CD4-positive, alpha-beta T cell treated with Interleukin-6 for 4 hours (primary cell): Measurements from ENCODE around the gene ZNF764.
"Not testable (repeated sequence)": the region's sequence is repeated elsewhere in the genome, so short reads cannot be mapped to it uniquely, and the experiment has no call there.

Source experiments
- DNase-seq: peaks from one replicate; pipeline ENCODE4 v3.0.0-alpha.2; 2020; ENCODE audit warnings: mixed read lengths

The ZNF764 gene

GRCh38 chr16:30557957-30558788 lies at the start of gene ZNF764:
Gene ZNF764 (minus strand): TSS chr16:30558374. CDS start chr16:30558182, 192 bp downstream.
- peak; percentile 97 for DNase-seq

GRCh38 chr16:30606004-30606403 lies 47.8 kb upstream of the ZNF764 start:
- no peak for DNase-seq

DNA sequence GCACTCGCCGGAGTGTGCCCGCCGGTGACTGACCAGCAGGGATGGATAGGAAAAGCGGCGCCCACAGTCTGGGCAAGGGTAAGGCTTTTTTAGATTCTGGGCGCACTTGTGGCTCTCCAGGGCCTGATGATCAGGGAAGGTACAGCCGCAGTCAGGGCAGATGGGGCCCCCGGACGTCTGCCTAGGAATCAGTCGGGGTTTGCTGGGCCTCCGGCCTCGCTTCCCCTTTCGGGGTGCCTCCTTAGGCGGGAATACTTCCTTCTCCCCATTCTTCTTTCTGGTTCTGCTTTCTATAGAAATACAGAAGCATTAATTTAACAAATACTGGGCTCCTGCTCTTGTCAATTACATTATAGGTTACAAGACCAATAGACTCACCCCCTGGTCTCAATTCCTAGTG lies 47.0 kb upstream of the ZNF764 start:
- DNase-seq, result no peak

DNA sequence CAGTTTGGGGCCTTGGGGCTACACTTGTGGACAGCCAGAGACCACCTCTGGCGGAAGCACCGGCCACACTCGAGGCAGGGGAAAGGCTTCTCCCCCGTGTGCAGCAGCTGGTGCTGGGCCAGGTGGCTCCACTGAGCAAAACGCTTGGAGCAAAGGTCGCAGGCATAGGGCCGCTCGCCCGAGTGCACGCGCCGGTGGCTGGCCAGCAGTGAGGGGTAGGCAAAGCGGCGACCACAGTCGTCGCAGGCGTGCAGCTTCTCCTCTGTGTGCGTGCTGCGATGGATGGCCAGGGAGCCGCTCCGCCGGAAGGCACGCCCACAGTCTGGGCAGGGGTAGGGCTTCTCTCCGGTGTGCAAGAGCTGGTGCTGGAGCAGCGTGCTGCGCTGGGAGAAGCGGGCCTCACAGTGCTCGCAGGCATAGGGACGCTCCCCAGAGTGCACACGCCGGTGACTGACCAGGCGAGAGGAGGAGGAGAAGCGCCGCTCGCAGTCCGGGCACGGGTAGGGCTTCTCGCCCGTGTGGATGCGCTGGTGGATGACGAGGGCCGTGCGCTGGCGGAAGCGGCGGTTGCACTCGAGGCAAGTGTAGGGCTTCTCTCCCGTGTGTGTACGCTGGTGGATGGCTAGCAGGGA lies 46.3 kb upstream of the ZNF764 start:
- no peak for DNase-seq

- DNase-seq, result no peak
Measured at GRCh38 chr16:30603945-30604315, 45.8 kb upstream of the ZNF764 start.

DNA sequence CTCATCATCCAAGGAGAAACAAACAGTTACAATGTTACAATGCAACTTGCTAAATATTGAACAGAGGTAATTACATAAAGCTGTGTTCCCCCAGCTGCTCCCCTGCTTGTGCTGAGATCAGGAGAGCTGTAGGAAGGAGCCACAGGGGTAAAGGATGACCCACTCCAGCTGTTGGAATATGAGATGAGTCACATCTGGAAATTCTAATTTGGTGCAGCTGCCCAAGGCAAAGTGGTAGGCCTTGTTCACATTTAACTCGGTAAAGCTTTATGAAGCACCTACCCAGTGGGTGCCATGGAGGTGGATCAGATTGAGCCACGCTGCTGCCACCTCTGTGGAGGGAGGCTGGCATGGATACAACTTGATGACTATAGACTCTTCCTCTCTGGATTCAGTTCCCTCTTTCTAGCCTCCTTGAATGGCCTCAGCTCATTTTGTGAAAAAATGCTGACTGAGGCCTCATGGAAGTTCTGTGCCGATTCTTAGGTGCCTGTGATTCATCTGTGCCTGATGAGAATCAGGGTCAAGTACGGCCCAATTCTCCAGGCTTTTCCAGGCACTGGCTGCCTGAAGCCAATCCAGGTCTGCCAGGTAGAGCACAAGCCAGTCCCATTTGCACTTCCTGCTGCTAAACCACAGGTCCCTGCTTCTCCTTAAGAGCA lies 44.6 kb upstream of the ZNF764 start:
- DNase-seq, result no peak

GRCh38 chr16:30601966-30602365 lies 43.8 kb upstream of the ZNF764 start:
- DNase-seq, result no peak

GRCh38 chr16:30600929-30601328 lies 42.8 kb upstream of the ZNF764 start:
- DNase-seq, result no peak

DNA sequence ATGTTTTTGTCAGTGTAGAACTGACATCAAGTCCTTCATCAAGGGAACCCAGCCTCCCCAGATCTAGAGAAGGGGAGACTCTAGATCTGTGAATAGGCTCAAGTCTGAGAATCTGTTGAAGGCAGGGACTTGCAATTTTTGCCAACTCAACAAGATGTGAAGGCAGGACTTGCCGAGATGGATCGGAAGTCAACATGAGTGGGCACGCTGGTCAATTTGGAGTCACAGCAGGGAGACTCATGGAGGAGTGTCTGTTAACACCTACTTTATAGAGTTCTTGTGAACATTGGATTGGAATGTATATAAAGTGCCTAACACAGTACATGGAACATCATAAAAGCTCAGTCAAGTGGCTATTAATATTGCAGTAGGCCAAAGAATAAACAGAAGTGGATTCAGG lies 42.0 kb upstream of the ZNF764 start:
- no peak for DNase-seq

DNA sequence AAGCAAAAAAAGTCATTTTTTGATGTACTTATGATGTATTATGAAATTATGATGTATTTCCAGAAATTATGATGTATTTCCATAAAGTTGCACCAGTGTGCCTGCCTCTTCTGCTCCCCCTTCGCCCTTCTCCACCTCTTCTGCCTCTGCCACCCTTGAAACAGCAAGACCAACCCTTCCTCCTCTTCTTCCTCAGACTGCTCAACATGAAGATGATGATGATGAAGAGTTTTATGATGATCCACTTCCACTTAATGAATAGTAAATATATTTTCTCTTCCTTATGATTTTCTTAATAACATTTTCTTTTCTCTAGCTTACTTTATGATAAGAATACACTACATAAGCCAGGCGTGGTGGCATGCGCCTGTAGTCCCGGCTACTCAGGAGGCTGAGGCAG lies 34.7 kb upstream of the ZNF764 start:
- DNase-seq, result no peak

GRCh38 chr16:30590869-30591268 lies 32.7 kb upstream of the ZNF764 start:
- DNase-seq, result not testable (repeated sequence)

DNA sequence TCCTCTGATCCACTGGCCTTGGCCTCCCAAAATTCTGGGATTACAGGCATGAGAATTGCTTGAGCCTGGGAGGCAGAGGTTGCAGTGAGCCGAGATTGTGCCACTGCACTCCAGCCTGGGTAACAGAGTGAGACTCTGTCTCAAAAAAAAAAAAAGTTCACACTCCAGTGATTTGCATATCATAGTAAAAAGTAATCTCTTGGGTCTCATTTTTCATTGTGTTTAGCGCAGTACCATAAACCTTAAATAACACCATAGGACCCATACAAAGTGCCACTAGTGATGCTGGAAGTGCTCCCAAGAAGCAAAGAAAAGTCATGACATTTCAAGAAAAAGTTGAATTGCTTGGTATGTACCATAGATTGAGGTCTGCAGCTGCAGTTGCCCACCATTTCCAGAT lies 31.4 kb upstream of the ZNF764 start:
- DNase-seq, result not testable (repeated sequence)

DNA sequence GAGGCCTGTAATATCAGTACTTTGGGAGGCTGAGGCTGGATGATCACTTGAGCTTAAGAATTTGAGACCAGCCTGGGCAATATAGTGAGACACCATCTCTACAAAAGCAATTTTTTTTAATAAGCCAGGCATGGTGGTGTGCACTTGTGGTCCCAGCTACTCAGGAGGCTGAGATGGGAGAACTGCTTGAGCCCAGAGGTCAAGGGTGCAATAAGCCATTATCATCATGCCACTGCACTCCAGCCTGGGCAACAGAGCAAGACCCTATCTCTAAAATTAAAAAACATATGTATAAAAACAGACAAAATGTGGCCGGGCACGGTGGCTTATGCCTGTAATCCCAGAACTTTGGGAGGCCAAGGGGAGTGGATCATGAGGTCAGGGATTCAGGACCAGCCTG lies 30.5 kb upstream of the ZNF764 start:
- DNase-seq, result no peak

DNA sequence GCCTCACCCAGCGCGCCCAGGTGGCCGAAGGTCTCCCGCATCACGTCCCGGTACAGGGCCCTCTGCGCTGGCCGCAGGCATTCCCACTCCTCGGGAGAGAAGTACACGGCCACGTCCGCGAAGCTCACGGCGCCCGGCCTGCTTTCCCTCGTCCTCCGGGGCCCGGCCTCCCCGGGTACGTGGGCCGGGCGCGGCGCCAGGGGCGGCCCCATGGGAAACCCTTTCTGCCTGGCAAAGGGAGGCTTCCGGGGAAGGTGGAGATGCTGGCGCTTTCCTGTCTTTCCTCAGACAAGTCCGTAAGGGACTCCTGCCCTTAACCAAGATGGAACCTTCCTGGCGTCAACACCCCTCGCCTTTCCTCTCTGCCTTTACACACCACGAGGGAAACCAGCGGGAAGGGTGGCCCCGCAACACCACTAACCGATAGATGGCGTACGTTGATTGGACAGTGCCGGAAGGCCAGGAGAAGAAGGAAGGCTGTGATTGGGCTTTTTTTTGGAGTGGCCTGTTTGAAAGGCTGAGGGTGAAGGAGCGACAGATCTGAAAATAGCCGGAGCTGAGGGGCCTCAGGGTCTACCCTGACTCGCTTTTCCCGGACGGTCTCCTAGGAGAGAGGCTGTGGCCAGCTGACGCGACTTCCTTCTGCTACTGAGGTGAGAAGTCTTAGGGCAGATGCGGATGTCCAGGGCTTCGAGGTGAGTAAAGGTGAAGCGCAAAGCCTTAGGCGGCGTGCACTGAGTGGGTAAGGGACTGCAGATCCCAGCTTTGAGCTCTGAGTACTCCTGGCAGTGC lies 27.4 kb upstream of the ZNF764 start, which contains the start of gene ZNF785:
Gene ZNF785 (minus strand): TSS at position 298 of the 792 bp plus-strand sequence. CDS start 86 bp downstream, at position 212.
- DNase-seq, result peak; percentile 92

DNA sequence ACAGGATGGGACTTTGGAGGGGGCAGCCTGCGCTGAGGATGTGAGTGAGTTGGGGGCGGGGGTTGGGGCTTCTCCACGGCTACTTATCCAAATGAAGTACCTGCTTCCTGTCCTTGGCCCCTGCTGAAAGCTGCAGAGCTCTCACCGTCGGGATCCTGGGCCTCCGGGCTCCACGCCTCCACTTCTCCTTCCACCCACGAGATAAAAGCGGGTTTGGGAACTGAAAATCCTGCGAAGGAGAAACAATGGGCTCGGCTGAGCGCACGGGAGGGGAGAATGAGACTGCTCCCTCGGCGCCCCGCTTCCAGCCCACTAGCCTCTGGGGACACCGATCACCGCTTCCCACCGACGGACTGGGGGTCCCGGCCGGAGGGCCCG lies 26.8 kb upstream of the ZNF764 start:
- DNase-seq, result peak; percentile 32

- no peak for DNase-seq
Measured at GRCh38 chr16:30582611-30583340, 24.6 kb upstream of the ZNF764 start.

DNA sequence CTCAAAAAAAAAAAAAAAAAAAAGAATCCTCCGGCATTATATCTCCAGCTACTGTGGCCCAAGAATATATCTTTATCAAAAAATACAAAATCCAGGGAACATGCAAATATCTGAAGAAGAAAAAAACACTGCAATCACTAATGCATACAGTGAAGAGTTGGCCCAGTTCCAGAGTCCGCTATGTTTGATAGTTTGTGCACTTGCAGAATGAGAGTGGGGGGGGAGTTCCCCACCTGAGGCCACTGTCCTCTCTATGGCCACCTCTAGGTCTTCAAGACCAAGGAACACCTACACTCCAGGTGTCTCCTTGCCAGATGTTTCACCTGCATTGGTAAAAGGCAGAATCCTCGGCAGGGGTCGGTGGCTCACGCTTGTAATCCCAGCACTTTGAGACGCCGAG lies 23.3 kb upstream of the ZNF764 start:
- no peak for DNase-seq

- DNase-seq, result no peak
Measured at GRCh38 chr16:30574678-30575077, 16.5 kb upstream of the ZNF764 start.

DNA sequence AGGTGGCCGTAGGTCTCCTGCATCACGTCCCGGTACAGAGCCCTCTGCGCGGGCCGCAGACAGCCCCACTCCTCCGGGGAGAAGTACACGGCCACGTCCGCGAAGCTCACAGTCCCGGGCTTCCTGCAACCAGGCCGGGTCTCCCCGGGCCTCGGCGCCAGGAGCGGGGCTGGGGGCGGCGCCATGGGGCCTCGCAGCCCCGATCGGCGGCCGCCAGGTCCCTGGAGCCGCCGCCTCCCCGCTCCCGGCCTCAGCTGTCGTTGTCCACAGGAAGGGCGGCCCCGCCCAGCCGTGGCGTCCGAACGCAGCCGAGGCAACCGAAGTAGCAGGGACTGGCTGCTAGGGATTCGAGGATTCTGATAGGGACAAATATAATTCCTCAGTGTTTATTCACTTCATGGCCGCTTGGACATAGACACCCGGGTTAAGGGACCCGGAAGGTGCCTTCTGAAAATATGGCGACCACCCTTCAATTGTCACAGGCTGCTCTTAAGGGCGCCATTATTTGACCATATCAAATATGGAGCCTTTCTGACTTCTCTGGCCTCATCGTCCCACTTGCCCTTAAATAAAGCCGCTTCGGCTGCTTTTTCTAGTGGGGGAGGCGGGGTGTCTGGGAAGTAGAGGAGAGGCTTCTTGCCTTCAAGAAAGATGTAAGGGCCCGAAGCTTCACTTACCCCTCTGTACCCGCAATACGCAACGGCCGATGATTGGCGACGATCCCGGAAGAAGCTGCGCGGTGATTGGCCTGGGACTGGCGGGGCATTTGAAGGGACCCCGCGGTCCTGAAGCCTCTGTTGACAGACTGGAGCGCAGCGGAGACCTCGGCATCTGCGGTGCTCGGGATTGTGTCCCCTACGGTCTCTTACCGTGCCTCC lies 13.5 kb upstream of the ZNF764 start, which contains the start of gene ZNF688:
Gene ZNF688 (minus strand): TSS at position 270 of the 878 bp plus-strand sequence. CDS start 85 bp downstream, at position 185.
- DNase-seq, result peak; percentile 95

DNA sequence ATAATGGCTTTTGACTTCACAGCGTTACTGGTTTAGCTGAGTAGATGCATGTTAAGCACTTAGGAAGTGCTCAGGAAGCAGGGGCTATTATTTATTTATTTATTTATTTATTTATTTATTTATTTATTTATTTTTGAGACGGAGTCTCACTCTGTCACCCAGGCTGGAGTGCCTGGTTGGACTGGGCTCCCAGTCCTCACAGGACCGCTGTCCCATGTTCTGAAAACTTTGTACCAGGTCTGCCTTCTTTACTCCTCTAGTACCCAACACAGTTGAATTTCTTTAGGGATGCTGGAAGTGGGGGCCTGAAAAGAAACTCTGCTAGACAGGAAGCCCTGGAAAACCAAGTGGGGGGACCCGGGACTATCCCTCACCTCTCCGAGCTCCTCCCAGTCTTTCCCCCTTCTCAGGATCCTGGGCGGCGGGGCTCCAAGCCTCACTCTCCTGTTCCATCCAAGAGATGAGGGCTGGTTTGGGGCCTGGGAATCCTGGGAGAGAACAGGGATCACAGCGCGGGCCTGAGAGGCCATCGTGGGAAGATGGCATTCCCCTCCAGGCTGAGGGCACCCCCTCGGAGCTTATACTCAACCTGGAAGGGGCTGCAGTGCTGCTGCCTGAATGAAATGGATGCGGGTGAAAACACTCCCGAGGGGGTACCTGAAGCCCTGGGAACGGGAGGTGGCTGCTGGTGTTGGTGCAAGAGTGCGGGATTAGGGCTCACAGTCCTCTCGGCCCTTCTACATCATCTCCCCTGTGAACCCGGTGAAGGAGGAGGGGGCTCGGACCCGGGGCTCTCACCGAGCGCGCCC lies 12.7 kb upstream of the ZNF764 start:
- DNase-seq, result no peak
